CMK (cell line): ENCODE measurements around the gene LHX2.

Experiments
- DNase-seq: peaks from one replicate; pipeline ENCODE4 v3.0.0-alpha.2; 2010; ENCODE audit warnings: low read depth

The LHX2 gene

GRCh38 chr9:124062172-124062571 is 50.6 kb downstream of the LHX2 start:
- no peak for DNase-seq

GRCh38 chr9:124066783-124067577 is 55.4 kb downstream of the LHX2 start:
- DNase-seq: no peak

DNA sequence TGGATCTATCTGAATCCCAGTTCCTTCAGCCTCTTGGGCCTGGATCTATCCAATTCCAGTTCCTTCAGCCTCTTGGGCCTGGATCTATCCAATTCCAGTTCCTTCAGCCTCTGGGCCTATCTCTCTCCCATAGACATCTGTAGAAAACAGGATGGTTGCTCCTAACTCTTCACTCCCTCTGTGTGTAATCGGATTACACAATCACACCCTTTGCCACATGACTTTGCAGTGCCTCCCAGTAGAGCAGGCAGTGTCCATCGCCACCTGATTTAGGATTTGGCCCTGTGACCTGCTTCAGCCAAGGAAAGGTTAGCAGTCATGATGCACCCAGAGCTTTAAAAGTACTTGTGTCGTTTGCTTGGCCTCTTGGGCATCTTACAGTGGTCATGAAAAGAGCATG is 56.7 kb downstream of the LHX2 start:
- no peak for DNase-seq

GRCh38 chr9:124074746-124075145 is 63.2 kb downstream of the LHX2 start:
- no peak for DNase-seq

DNA sequence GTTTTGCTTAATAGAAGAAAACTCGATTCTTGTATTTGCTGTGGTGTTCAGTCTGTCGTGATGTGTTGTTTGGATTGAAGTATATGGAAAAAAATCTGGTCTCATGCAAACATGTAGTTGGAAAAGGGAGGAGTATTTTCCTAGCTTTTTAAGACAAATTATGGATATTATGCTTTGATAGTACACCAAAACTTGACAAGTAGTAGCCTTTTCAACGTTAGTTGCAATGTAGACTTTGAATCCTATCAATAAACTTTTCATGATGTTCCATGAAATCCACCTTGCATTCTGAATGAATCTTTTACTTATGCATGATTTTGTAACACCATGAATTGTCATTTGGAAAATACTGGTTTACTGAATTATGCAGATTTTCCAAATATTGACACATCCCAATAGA is 64.2 kb downstream of the LHX2 start:
- DNase-seq: no peak

GRCh38 chr9:124077915-124078572 is 66.5 kb downstream of the LHX2 start:
- DNase-seq: no peak

- DNase-seq: no peak
These were observed 67.1 kb downstream of the LHX2 start for GRCh38 chr9:124078641-124079040.

- DNase-seq: no peak
These were observed 67.8 kb downstream of the LHX2 start for GRCh38 chr9:124079176-124079925.

DNA sequence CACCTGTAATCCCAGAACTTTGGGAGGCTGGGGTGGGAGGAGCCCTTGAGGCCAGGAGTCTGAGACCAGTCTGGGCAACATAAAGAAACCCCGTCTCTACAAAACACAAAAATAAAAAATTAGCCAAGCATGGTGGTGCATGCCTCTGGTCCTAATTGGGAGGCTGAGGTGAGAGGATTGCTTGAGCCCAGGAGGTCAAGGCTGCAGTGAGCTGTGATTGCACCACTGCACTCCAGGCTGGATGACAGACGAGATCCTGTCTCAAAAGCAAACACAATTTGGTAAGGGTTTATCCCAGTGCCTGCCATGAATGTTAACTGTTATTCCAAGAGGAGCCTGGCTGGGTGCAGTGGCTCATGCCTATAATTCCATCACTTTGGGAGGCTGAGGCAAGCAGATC is 71.1 kb downstream of the LHX2 start:
- DNase-seq: no peak
